Smooth muscle cell of the brain vasculature (primary cell): ENCODE measurements around the gene CELA3A.
"Not testable (repeated sequence)": the region's sequence is repeated elsewhere in the genome, so short reads cannot be mapped to it uniquely, and the experiment has no call there.

Source experiments
- DNase-seq: peaks from one replicate; pipeline ENCODE4 v3.0.0-alpha.2; 2012; ENCODE audit warnings: low read depth, low spot score

The CELA3A gene

GRCh38 chr1:22001409-22001808, at the start of gene CELA3A:
TSS of gene CELA3A (plus strand) at chr1:22001657. CDS start at chr1:22001675, 18 bp downstream.
- no peak for DNase-seq

DNA sequence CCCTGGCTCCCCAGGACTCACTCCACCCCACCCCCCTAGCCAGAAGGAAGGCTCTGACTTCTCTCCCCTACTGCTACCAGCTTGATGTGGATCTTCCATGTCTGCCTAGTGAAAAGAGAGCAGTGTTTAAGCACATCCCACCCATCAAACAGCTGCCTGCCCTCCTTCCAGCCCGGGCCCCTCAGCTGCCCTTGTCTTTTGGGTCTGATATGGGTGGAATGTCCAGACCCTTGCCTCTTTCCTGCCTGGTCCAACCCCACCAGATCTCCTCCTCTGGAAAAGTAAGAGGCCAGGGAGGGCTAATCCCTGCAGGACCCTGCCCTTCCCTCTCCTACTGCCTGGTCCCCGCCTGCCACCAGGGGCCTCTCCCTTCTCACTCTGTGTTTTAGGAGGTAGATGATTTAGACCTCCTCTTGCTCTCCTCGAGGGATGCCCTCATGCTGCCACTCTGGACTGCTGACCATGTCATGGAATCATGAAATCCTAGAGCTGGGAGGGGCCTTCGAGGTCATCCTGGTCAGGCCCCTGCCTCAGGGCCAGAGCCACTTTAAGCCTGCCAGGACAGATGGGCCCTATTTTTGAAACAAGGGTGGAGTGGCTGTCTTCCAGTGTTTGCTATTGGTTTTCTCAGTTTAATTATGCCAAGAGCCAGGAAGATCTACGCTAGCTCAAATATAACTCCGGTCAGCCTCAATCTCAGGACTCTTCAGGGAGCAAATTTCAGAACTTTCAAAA, 48.5 kb upstream of the CELA3A start:
- no peak for DNase-seq

DNA sequence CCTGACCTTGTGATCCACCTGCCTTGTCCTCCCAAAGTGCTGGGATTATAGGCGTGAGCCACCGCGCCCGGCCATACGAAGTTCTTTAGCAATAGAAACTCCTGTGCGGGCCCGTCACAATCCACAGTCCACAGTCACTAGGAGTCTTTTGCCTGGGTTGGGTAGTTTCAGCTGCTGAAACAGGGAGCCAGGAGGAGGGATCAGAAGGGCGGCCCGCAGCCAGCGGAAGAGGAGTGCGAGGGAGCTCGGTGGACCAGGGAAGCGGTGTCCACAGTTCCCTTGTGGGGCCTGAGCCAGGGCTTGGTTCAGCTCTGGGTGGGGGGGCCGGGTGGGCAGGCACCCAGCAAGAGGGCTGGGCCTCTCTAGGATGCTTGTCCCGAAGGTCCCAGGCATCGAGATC, 46.4 kb upstream of the CELA3A start:
- no peak for DNase-seq

DNA sequence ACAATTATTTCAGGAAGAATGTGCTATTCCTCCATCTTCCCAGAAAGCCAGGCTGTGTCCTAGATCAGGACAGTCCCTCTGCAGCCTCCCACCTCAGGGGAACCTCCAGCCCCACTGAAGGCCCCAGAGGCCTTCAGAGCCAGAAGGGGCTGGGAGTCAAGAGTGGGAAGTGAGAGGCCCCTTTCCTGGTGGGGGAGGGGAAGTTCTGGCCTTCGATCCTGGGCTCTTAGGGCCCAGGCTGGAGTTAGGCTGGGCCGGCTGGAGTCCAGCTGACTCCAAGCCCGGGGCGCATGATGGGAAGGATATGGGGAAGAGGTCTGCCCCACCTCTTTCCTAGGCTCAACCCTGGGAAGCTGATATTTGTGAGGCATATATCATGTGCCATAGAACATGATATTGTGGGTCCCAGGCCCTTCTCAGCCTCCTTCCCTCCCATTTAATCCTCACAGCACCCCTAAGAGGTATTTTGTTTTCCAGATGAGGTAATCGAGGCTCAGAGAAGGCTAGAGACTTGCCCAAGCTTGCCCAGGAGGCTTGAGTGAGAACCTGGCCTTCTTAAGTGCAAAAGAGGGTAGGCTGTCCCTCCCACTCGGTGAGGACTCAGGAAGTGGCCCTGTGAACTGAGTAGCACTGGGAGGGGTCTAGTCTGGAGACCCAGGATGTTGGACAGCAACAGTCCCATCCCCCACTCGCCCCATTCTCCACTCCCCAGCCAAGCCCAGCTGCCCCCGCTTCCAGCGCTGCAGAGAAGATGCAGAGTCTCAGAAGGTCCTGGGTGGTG, 45.8 kb upstream of the CELA3A start:
- DNase-seq, result no peak

DNA sequence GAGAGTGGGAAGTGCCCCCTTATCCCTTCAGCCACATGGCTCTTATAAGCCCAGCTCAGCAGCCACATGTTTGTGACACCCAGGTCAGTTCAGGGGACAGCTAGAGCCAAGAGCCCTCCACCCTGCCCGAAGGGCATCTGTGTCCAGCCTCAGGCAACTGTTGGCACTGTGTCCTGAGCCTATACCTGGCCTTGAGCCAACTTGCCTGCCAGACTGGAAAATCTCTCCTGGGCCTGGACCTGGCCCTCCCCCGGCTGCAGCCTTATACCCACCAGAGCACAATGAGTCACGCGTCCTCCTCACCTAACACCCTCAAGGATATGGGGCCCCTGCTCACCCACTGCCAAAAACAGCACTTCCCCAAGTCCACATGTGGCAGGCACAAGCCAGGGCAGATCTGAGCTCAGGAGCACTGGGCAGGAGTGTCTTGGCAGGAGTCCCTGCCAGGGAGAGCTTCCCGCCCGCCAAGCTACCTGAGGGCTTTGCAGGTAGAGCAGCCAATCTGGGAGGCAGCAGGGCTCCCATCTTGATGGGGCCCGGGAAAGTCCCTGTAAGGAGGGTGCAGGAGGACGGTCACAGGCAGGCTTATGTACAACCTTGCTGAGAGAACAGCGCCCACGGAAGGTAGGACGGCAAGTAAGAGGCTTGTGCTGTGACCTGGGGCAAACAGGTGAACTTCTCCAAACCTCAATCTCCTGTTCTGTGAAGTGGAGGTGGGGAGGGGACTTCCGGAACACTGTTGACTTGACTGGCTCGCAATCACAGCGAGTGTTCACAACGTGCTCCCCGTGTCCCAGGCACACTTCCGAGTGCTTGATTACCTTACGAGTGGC, 44.5 kb upstream of the CELA3A start:
- DNase-seq, result no peak

DNA sequence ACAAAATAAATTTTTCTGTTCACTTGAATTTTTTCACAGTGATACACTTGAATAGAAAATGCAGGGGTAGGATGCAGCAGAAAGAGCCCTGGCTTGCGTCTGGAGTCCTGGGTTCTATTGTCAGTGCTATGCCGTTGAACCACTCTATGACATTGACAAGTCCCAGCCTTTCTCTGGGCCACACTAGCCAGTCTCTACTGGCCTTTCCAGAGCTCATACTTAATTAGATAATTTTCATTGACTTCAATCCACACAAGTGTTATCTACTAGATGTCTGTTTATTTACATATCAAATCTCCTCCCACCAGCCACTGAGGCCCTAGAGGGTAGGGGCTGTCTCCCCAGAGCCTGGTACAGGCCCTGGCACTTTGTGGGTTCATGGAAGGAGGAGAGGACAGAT, 40.1 kb upstream of the CELA3A start:
- DNase-seq, result no peak

DNA sequence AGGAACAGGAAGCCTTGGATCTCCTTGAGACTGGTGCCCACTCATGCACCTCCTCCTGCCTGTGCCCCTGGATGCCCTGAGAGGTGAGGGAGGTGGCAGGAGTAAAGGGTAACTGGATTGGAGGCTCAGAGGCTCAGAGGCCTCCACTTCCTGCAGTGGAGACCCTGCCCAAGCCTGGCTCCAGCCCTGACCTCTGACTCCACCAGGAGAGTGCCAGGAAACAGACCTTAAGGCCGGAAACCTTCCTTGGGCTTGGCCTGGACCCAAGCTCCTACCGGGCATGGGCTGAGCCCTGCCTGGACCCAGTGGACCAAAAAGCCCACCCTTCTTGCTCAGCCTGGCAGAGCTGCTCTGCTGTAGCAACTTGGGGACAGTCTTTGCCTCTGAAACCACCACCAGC, 39.7 kb upstream of the CELA3A start:
- no peak for DNase-seq

DNA sequence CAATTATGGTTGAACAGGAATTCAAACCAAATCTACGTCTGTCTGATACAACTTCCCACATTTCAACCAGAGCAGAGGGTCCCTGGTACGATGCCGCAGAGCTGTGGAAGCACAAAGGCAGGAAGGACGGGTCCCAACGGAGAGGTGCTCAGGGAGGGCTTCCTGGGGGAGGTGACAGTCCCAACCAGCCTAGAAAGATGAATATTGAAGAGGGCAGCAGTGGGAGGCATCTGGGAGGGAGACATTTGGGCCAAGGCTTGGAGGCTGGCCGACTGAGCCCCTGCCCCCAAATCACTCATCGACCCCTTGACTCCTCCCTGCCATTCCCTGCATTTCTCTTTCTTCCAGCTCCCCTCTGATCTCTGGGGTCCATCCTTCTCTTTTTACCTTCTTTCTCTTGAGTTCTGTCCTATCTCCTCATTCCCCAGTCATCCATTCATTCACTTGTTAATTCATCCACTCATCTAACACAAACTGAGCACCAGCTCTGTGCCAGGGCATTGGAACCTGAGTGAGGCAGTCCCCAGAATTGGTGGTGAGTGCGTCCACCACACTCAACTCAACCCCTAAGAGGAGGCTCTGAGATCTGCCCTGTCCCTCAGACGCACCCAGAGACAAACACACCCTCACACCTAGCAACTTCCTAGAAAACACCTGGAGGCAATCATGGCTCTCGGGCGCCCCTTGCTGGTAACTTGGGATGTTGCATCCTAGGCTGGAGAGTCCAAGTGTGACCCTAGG, 37.8 kb upstream of the CELA3A start:
- DNase-seq, result peak; percentile 26

GRCh38 chr1:21966247-21967000, 35.0 kb upstream of the CELA3A start:
- no peak for DNase-seq

DNA sequence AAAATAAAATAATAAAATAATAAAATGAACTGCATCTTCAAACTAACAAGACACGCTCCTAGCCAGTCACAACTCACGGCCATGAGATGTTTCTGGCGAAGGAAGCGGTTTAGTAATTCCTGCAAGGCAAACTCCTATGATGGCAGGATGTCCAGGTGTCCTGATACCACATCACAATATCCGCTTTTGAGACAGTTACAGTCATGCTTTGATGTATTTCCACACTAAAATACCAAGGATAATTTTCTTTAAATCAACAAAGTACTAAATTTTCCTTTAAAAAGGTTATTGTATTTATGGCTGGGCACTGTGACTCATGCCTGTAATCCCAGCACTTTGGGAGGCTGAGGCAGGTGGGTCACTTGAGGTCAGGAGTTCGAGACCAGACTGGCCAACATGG, 34.2 kb upstream of the CELA3A start:
- not testable (repeated sequence) for DNase-seq

DNA sequence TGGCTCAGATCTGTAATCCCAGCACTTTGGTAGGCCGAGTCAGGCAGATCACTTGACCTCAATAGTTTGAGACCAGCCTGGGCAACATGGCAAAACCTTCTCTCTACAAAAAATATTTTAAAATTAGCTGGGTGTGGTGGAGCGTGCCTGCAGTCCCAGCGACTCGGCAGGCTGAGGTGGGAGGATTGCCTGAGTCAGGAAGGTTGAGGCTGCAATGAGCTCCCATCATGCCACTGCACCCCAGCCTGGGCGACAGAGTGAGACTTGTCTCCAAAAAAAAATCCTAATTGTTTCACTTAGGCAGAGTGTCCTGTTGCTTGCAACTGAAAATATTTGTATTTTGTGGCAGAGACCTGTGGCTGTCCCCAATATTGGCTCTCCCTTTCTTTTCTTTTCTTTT, 32.4 kb upstream of the CELA3A start:
- not testable (repeated sequence) for DNase-seq

GRCh38 chr1:21970523-21970922, 30.9 kb upstream of the CELA3A start:
- DNase-seq, result not testable (repeated sequence)

- DNase-seq, result not testable (repeated sequence)
Observed at GRCh38 chr1:21972973-21973441, 28.4 kb upstream of the CELA3A start.

- DNase-seq, result not testable (repeated sequence)
Observed at GRCh38 chr1:21973948-21974347, 27.5 kb upstream of the CELA3A start.

GRCh38 chr1:21974699-21975098, 26.8 kb upstream of the CELA3A start:
- DNase-seq, result not testable (repeated sequence)

DNA sequence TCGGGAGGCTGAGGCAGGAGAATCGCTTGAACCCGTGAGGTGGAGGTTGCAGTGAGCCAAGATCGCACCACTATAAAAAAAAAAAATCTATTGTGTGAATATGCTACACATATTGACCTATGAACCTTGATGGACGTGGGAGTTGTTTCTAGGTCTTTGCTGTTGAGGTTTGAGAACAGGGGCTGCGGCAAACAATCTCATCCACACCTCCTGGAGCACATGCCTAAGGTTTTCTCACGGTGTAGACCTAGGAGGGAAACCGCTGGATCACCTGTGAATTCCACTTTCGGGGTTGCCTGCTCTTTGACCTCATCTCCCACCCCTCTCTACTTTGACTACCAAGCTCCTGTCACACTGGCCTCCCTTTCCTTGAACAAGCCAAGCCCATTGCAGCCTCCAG, 26.2 kb upstream of the CELA3A start:
- not testable (repeated sequence) for DNase-seq

- DNase-seq, result not testable (repeated sequence)
Observed at GRCh38 chr1:21976703-21977239, 24.7 kb upstream of the CELA3A start, which contains the start of gene CELA3B. TSS of gene CELA3B (plus strand) at chr1:21977022. CDS start at chr1:21977040, 18 bp downstream.

- DNase-seq, result not testable (repeated sequence)
Observed at GRCh38 chr1:21978209-21978608, 23.2 kb upstream of the CELA3A start.

DNA sequence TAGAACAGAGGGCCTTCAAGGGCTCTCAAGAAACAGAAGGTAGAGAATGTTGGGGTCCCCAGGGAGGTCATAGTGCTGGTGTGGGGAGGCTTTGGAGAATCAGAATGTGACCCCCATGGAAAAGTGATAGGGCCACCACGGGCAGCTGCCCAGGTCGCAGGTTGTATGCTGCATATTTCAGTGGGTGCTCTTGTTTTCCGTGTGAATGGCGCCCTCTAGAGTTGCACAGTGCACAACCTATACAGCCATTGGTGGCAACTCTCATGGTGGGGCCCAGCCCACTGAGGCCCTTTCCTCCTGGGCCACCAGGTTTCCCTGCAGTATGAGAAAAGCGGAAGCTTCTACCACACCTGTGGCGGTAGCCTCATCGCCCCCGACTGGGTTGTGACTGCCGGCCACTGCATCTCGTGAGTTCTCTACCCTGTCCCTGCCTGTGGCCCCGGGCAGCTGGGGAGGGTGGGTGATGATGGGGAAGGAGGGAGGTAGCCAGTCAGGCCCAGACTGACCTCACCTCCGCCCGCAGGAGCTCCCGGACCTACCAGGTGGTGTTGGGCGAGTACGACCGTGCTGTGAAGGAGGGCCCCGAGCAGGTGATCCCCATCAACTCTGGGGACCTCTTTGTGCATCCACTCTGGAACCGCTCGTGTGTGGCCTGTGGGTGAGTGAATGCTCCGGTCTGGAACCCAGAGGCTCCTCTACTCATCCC, 20.8 kb upstream of the CELA3A start:
- not testable (repeated sequence) for DNase-seq
